A549 (cell line): ENCODE results near the gene PPIH. TPM values are rescaled to one million over a fixed set of nuclear protein-coding genes. Genes with fewer than 3 reads are reported as not detected.
"Not testable (repeated sequence)": the region's sequence is repeated elsewhere in the genome, so short reads cannot be mapped to it uniquely, and the experiment has no call there.

Experiments
- ATAC-seq, 2 experiments: fragments of 200-7000 bp in 1 of 2; fragments of >200 bp in 1 of 2; cut with Nextera tagmentation in 1 of 2; cut with Tn5 transposase in 1 of 2; 3 replicates each; pipeline versions ENCODE4 v1.8.0 to v1.9.1; 2018 to 2020; ENCODE audit warnings: mild to moderate bottlenecking in 1 of 2, moderate library complexity in 1 of 2
- CTCF ChIA-PET: fragments of 300-600 bp; sonication (Branson Sonifier 250); formaldehyde crosslinking; extraction: SDS; loops from one replicate; lab custom pipeline; 2021; ENCODE audit warnings: antibody characterized with exemption, inconsistent platforms; lab: Yijun Ruan, JAX
- POLR2A ChIA-PET: fragments of 350-600 bp; formaldehyde crosslinking; extraction: SDS; loops from one replicate; lab custom pipeline; 2021; ENCODE audit warnings: antibody characterized with exemption, inconsistent platforms; lab: Yijun Ruan, JAX
- DNase-seq, 2 experiments: peaks; one replicate each; pipeline versions ENCODE4 v3.0.0 to v3.0.0-alpha.2; 2011 to 2016; ENCODE audit warnings: low read depth in 1 of 2, low spot score in 1 of 2
- FAIRE-seq: peaks from 2 replicates; lab custom pipeline; 2011; peaks lifted over from hg19 to GRCh38; lab: Jason Lieb, UNC
- H3K27ac ChIP-seq, 2 experiments: fragments of >200 bp; sonication (Bioruptor Twin); formaldehyde crosslinking; 3 replicates each; pipeline ENCODE4 v1.5.1; 2016 to 2017
- H3K4me1 ChIP-seq: fragments of >200 bp; sonication (Bioruptor Twin); formaldehyde crosslinking; 3 replicates; pipeline ENCODE4 v1.6.1; 2016
- H3K4me2 ChIP-seq: fragments of >200 bp; sonication (Bioruptor Twin); formaldehyde crosslinking; 3 replicates; pipeline ENCODE4 v1.6.1; 2016
- H3K4me3 ChIP-seq: fragments of >200 bp; sonication (Bioruptor Twin); formaldehyde crosslinking; 3 replicates; pipeline ENCODE4 v1.5.1; 2016
- H3K9me3 ChIP-seq: fragments of >200 bp; sonication (Bioruptor Twin); formaldehyde crosslinking; 3 replicates; pipeline ENCODE4 v1.6.1; 2016
- CHD2 ChIP-seq: fragments of 150-350 bp; IDR thresholded peaks from 2 replicates; pipeline ENCODE4 v1.6.1; 2014; ENCODE audit warnings: low read length; ENCODE audit not compliant: partially characterized antibody
- EHF ChIP-seq: fragments of 250-450 bp; sonication (Bioruptor Pico); IDR thresholded peaks from 2 replicates; pipeline ENCODE4 v1.5.0; 2020; ENCODE audit warnings: mild to moderate bottlenecking
- ESRRA ChIP-seq: fragments of 150-350 bp; IDR thresholded peaks from 2 replicates; pipeline ENCODE4 v1.6.1; 2014; ENCODE audit warnings: mild to moderate bottlenecking, low read length, borderline replicate concordance
- GATA3 ChIP-seq: IDR thresholded peaks from 2 replicates; pipeline ENCODE4 v1.6.1; 2012; ENCODE audit warnings: borderline replicate concordance
- HEYL ChIP-seq: fragments of 250-450 bp; sonication (Bioruptor Pico); IDR thresholded peaks from 2 replicates; pipeline ENCODE4 v1.8.0; 2021; ENCODE audit warnings: mild to moderate bottlenecking, moderate library complexity
- HOXA7 ChIP-seq: fragments of 250-450 bp; sonication (Bioruptor Pico); IDR thresholded peaks from 2 replicates; pipeline ENCODE4 v1.5.0; 2020; ENCODE audit warnings: mild to moderate bottlenecking, moderate library complexity
- HOXB13 ChIP-seq: fragments of 250-450 bp; sonication (Bioruptor Pico); IDR thresholded peaks from 2 replicates; pipeline ENCODE4 v1.5.0; 2020; ENCODE audit warnings: low read depth, mild to moderate bottlenecking, moderate library complexity
- HOXB5 ChIP-seq: fragments of 250-450 bp; sonication (Bioruptor Pico); IDR thresholded peaks from 2 replicates; pipeline ENCODE4 v1.5.0; 2020; ENCODE audit warnings: mild to moderate bottlenecking, moderate library complexity
- JUN ChIP-seq, 2 experiments: fragments of >200 bp; sonication (Bioruptor Twin); formaldehyde crosslinking; IDR thresholded peaks; 2 replicates in 1 of 2; 3 replicates in 1 of 2; pipeline ENCODE4 v1.6.1; 2016 to 2017
- KDM5A ChIP-seq: fragments of 200-600 bp; sonication (generic); IDR thresholded peaks from 2 replicates; pipeline ENCODE4 v1.6.1; 2016; ENCODE audit warnings: antibody characterized with exemption, mild to moderate bottlenecking
- MAZ ChIP-seq: fragments of 150-350 bp; IDR thresholded peaks from 2 replicates; pipeline ENCODE4 v1.6.1; 2014; ENCODE audit warnings: antibody characterized with exemption, low read depth, low read length, borderline replicate concordance
- POLR2A ChIP-seq: IDR thresholded peaks from 2 replicates; pipeline ENCODE4 v1.6.1; 2012; ENCODE audit warnings: mild to moderate bottlenecking, low read length
- RCOR1 ChIP-seq: fragments of 150-350 bp; IDR thresholded peaks from 2 replicates; pipeline ENCODE4 v1.6.1; 2014; ENCODE audit warnings: antibody characterized with exemption, low read length, low read depth
- RNF2 ChIP-seq: fragments of 200-600 bp; sonication (generic); IDR thresholded peaks from 2 replicates; pipeline ENCODE4 v1.6.1; 2016; ENCODE audit warnings: low read depth, mild to moderate bottlenecking, antibody characterized with exemption, moderate library complexity, borderline replicate concordance
- SMC3 ChIP-seq: fragments of >200 bp; sonication (Bioruptor Twin); formaldehyde crosslinking; IDR thresholded peaks from 3 replicates; pipeline ENCODE4 v1.6.1; 2018; ENCODE audit warnings: inconsistent platforms
- TFCP2L1 ChIP-seq: fragments of 250-450 bp; sonication (Bioruptor Pico); IDR thresholded peaks from 2 replicates; pipeline ENCODE4 v1.5.0; 2021; ENCODE audit warnings: mild to moderate bottlenecking
- TP53 ChIP-seq: fragments of 250-450 bp; sonication (Bioruptor Pico); IDR thresholded peaks from 2 replicates; pipeline ENCODE4 v1.5.0; 2021; ENCODE audit warnings: mild to moderate bottlenecking, moderate library complexity
- WGBS: methylation state at CpG from one replicate; pipeline ENCODE4 v1.1.6; 2017; ENCODE audit errors: missing lambda C conversion rate; 5-methylcytosine and 5-hydroxymethylcytosine counted together
- polyA plus RNA-seq, 4 experiments: library from polyadenylated mRNA; depleted of rRNA in 3 of 4; stranded (reverse); fragments of >200 nt; fragmentation: RNase III in 1 of 4; extraction: RNeasy Plus Mini Kit Qiagen cat#74134 plus additional on column Dnase treatment in 1 of 4; gene quantifications; 2 replicates in 3 of 4; 3 replicates in 1 of 4; pipeline ENCODE4 v1.2.3, GENCODE V29; 2011 to 2017
- TF ChIP-seq, protein P1 (sequence below): IDR thresholded peaks from 2 replicates; pipeline ENCODE4 v1.6.1; 2012
- TF ChIP-seq, protein P2 (sequence below): fragments of 250-450 bp; sonication (Bioruptor Pico); IDR thresholded peaks from 2 replicates; pipeline ENCODE4 v1.5.0; 2020; ENCODE audit warnings: low read depth, mild to moderate bottlenecking, moderate library complexity
- TF ChIP-seq, protein P3 (sequence below): fragments of 150-350 bp; IDR thresholded peaks from 2 replicates; pipeline ENCODE4 v1.6.1; 2014; ENCODE audit warnings: low read depth, mild to moderate bottlenecking, low read length
- TF ChIP-seq, protein P4 (sequence below): fragments of >200 bp; sonication (Bioruptor Twin); formaldehyde crosslinking; IDR thresholded peaks from 3 replicates; pipeline ENCODE4 v1.5.1; 2016
- TF ChIP-seq, protein P5 (sequence below): fragments of >200 bp; sonication (Bioruptor Twin); formaldehyde crosslinking; IDR thresholded peaks from 2 replicates; pipeline ENCODE4 v1.6.1; 2016
- TF ChIP-seq, protein P6 (sequence below): fragments of 250-450 bp; sonication (Bioruptor Pico); IDR thresholded peaks from 2 replicates; pipeline ENCODE4 v1.5.0; 2021; ENCODE audit warnings: mild to moderate bottlenecking, moderate library complexity, borderline replicate concordance

The PPIH gene
- polyA plus RNA-seq, 2 of the 4 experiments (the other 2 are of a cell fraction): 59.0 to 68.9 TPM

DNA sequence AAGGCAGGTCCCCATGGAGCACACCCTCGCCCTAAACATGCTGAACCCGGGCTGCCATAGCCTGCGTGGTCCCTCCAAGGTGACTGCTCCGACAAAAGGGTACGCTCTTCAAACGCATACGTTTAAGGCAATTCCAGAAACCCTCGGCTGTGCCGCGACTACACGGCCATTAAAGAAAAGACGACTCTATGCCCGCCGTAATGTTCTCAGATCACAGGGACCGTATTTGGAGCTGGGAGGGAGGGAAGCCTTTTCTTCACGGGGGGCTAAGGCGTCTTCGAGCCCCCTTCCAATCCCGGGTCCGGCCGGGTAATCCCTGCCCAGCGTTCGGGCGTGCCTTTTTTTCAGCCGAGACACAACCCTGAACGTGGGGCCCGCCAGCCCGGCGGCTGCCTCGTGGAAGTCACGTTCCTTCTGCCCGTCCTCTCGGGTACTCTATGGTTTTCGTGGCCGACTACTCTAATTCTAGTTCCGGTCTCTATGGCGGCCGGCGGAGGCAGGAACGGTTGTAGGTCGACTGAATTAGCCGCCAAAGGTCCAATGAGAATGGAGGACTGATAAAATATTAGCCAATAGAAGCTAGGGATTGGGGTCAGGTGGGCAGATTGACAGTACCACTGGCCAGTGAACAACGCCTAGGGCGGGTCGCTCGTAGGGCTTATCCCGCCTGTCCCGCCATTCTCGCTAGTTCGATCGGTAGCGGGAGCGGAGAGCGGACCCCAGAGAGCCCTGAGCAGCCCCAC is 23.7 kb downstream of the PPIH start, which contains the start of gene YBX1 (continued):
- TF ChIP-seq, protein P1, sequence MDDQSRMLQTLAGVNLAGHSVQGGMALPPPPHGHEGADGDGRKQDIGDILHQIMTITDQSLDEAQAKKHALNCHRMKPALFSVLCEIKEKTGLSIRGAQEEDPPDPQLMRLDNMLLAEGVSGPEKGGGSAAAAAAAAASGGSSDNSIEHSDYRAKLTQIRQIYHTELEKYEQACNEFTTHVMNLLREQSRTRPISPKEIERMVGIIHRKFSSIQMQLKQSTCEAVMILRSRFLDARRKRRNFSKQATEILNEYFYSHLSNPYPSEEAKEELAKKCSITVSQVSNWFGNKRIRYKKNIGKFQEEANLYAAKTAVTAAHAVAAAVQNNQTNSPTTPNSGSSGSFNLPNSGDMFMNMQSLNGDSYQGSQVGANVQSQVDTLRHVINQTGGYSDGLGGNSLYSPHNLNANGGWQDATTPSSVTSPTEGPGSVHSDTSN: peak; percentile 90
- TF ChIP-seq GATA3: no peak

DNA sequence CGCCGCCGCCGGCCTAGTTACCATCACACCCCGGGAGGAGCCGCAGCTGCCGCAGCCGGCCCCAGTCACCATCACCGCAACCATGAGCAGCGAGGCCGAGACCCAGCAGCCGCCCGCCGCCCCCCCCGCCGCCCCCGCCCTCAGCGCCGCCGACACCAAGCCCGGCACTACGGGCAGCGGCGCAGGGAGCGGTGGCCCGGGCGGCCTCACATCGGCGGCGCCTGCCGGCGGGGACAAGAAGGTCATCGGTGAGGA is 24.2 kb downstream of the PPIH start:
- peak in 1 of 2 experiments; percentile 15; a peak in 1 of 5 replicates for TF ChIP-seq JUN (IDR thresholded peaks at IDR 0.05)
- H3K27ac ChIP-seq: peak overlapping the region; percentile 92 to 98

DNA sequence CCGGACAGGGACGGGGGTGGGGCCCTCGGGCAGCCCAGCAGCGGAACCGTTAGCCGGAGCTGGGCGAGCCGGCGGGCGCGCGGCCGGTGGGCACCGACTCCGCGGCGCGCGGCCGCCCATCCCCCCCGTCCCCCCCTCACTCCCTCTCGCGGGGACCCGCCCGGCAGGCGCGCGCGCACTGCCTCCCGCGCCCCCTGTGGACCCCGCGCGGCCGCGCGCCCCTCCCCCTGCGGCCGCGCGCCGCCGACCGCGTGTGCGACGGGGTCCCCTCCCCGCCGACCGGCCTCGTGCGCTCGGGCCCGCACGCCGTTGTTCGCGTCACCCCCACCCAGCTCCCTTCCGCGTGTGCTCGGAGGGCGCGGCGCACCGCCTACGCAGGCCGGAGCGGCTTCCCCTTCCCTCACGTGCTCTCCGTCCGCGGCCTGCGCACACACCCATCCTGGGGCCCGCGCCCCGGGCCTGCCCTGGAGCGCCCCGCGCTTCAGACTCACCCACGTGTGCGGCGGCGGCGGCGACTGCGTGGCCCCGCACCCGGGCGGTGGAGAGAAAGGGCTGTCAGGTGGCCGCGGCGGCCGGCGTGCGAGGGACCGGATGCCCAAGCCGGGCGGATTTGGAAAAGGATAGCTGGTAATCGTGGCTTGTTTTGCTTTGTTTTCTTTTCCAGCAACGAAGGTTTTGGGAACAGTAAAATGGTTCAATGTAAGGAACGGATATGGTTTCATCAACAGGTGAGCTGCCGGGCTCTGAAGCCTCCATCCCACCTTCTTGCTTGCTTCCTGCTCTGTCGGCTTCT is 24.7 kb downstream of the PPIH start:
- DNase-seq: peak; percentile 20 to 54
- FAIRE-seq: no peak
- peak overlapping the region; percentile 89 for H3K4me2 ChIP-seq
- no peaks in the 10 kb centered on the region for H3K9me3 ChIP-seq
- CTCF ChIA-PET: interaction anchor here (0.7 to 1.7 kb wide), 2 partner anchors 8 to 37 kb away, joined by 3 to 4 read pairs; no protein-coding TSS in a partner anchor
- H3K4me3 ChIP-seq: peak overlapping the region; percentile 94
- H3K4me1 ChIP-seq: peaks cover 39% of the 10 kb centered on the region
- under 1% methylated on average over 22 of the region's 103 CpGs for WGBS
- peak; percentile 21 to 66 for ATAC-seq
- H3K27ac ChIP-seq: peak overlapping the region; percentile 92 to 98
- POLR2A ChIA-PET: interaction anchor here (0.5 to 2.4 kb wide), 15 partner anchors 9 to 391 kb away, joined by 3 to 18 read pairs (median 3); partner anchors contain the start of genes C1orf50, CCDC30, P3H1 and PPIH
- TF ChIP-seq CHD2 (no peak), RNF2 (no peak), RCOR1 (no peak), POLR2A (no peak), ESRRA (no peak), HOXA7 (CRISPR knock-in tag) (no peak), TFCP2L1 (no peak), SMC3 (no peak), TP53 (CRISPR knock-in tag) (no peak; the same call in 1 of the 2 replicates), MAZ (no peak), HOXB5 (CRISPR knock-in tag) (no peak), EHF (no peak), KDM5A (no peak), HEYL (CRISPR knock-in tag) (no peak), HOXB13 (no peak)
- TF ChIP-seq, protein P2, sequence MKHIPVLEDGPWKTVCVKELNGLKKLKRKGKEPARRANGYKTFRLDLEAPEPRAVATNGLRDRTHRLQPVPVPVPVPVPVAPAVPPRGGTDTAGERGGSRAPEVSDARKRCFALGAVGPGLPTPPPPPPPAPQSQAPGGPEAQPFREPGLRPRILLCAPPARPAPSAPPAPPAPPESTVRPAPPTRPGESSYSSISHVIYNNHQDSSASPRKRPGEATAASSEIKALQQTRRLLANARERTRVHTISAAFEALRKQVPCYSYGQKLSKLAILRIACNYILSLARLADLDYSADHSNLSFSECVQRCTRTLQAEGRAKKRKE (CRISPR knock-in tag): no peak
- TF ChIP-seq, protein P1: no peak
- TF ChIP-seq, protein P3, sequence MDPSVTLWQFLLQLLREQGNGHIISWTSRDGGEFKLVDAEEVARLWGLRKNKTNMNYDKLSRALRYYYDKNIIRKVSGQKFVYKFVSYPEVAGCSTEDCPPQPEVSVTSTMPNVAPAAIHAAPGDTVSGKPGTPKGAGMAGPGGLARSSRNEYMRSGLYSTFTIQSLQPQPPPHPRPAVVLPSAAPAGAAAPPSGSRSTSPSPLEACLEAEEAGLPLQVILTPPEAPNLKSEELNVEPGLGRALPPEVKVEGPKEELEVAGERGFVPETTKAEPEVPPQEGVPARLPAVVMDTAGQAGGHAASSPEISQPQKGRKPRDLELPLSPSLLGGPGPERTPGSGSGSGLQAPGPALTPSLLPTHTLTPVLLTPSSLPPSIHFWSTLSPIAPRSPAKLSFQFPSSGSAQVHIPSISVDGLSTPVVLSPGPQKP: no peak
- TF ChIP-seq, protein P4, sequence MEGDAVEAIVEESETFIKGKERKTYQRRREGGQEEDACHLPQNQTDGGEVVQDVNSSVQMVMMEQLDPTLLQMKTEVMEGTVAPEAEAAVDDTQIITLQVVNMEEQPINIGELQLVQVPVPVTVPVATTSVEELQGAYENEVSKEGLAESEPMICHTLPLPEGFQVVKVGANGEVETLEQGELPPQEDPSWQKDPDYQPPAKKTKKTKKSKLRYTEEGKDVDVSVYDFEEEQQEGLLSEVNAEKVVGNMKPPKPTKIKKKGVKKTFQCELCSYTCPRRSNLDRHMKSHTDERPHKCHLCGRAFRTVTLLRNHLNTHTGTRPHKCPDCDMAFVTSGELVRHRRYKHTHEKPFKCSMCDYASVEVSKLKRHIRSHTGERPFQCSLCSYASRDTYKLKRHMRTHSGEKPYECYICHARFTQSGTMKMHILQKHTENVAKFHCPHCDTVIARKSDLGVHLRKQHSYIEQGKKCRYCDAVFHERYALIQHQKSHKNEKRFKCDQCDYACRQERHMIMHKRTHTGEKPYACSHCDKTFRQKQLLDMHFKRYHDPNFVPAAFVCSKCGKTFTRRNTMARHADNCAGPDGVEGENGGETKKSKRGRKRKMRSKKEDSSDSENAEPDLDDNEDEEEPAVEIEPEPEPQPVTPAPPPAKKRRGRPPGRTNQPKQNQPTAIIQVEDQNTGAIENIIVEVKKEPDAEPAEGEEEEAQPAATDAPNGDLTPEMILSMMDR: no peak
- TF ChIP-seq, protein P5, sequence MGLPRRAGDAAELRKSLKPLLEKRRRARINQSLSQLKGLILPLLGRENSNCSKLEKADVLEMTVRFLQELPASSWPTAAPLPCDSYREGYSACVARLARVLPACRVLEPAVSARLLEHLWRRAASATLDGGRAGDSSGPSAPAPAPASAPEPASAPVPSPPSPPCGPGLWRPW: no peak
- TF ChIP-seq, protein P6, sequence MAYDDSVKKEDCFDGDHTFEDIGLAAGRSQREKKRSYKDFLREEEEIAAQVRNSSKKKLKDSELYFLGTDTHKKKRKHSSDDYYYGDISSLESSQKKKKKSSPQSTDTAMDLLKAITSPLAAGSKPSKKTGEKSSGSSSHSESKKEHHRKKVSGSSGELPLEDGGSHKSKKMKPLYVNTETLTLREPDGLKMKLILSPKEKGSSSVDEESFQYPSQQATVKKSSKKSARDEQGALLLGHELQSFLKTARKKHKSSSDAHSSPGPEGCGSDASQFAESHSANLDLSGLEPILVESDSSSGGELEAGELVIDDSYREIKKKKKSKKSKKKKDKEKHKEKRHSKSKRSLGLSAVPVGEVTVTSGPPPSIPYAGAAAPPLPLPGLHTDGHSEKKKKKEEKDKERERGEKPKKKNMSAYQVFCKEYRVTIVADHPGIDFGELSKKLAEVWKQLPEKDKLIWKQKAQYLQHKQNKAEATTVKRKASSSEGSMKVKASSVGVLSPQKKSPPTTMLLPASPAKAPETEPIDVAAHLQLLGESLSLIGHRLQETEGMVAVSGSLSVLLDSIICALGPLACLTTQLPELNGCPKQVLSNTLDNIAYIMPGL (CRISPR knock-in tag): no peak

More for the DNA sequence above, 24.2 kb downstream of the PPIH start:
- no CpG with 5 or more reads among the region's 33 CpGs for WGBS
- Histone ChIP-seq H3K4me1 (peaks cover 35% of the 10 kb centered on the region), H3K4me3 (peak overlapping the region; percentile 94), H3K4me2 (peak overlapping the region; percentile 89; the same call in 2 of the 3 replicates)
- ChIA-PET POLR2A (interaction anchor here (0.5 to 2.4 kb wide), 15 partner anchors 9 to 391 kb away, joined by 3 to 18 read pairs (median 4); partner anchors contain the start of genes C1orf50, CCDC30, P3H1 and PPIH), CTCF (interaction anchor here (0.7 to 1.7 kb wide), 2 partner anchors 9 to 37 kb away, joined by 3 to 4 read pairs; no protein-coding TSS in a partner anchor)
- not testable (repeated sequence) for FAIRE-seq, H3K9me3 ChIP-seq, DNase-seq
- ATAC-seq: peak; percentile 26 to 41; a peak in 4 of 6 replicates
